NCI-H2029 (cell line): ENCODE results near the gene PRKG1.

ENCODE experiments used
- DNase-seq: peaks from one replicate; lab custom pipeline; 2025; lab: John Stamatoyannopoulos, UW

PRKG1 gene

GRCh38 chr10:52265131-52265926 lies 1191.0 kb downstream of the PRKG1 start:
- DNase-seq = no peak

GRCh38 chr10:52266858-52267257 lies 1192.6 kb downstream of the PRKG1 start:
- DNase-seq = no peak

DNA sequence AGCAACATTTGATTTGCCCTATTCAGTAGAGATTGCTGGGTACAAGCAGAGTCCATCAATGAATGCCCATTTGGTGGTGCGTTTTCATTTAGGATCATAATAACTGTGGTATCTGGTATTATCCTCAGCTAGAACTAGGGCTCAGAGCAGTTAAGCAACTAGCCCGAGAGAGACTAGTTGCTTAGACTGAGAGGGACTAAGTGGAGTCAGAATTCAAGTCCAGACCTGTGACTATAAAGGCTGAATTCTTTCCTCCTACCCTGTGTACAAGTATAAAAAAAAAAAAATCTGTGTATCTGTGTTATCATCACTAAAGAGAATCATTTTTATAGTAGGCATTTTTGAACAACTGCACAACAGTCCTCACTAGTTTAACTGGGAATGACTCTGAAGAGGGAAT lies 1194.5 kb downstream of the PRKG1 start:
- no peak for DNase-seq

- no peak for DNase-seq
These were observed 1194.9 kb downstream of the PRKG1 start for GRCh38 chr10:52269233-52269632.

DNA sequence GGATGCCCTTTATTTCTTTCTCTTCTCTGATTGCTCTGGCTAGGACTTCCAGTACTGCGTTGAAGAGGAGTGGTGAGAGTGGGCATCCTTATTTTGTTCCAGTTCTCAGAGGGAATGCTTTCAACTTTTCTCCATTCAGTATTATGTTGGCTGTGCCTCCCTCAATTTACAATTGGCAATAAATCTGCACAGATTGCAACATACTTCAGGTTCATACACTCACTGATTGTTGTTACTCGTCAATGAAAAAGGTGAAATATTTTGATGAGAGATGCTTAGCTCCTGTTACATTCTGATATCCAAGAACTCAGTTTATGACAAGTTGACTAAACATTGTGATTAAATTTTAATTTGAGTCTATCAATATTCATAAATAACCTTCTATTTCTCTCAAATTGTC lies 1201.9 kb downstream of the PRKG1 start:
- DNase-seq = no peak

DNA sequence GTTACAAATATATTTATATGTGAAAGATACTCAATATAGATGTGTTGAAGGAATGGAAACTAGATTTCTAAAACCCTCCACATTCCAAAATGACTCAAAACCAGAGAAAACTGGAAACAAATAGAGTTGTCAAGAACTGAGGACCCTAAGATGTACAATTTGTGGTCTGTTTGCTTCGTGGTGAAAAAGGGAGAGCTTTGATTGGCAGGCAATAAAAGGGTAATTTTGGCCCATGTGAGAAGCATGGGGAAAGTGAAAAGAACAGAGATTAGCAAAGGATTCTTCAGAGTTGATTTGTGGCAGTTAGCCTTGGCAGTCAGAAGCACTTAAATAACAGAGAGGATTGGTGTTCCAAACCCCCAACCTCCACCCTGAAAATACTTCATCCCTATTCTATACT lies 1202.7 kb downstream of the PRKG1 start:
- DNase-seq = no peak

DNA sequence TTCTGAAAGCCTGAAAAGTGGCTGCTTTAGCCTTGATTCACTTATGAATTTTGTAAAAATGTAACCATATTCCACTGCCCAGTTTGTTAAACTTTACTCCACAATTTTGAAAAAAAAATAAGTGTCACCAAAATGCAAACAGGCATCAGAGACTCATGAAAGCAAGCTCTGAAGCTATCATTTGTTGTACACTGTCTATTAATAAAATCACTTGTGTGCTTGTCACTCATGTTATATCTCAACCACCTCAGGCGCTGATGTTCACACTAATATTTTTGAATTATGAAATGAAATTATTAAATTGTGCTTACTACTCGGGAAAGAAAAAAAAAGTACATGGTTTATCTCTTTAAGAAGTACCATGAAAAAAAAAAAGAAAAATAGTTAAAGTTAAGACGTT lies 1205.3 kb downstream of the PRKG1 start:
- DNase-seq = no peak

DNA sequence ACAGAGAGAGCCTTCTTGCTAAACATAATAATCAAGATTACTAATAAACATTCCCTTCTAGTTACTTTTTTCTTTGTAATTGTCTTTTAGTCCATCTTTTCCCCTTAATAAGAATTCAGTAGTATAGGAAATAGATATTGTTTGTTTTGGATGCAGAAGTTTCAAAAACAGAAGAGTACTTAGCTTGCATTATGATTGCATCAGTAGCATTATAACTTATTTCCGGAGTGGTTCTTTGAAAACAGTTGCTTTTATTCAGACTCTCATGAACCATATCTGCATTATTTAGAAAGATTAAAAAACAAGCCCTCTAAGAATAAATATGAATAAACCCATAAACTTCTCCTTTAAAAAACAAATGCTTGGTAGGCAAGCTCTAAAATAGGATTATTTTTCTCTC lies 1205.8 kb downstream of the PRKG1 start:
- no peak for DNase-seq

DNA sequence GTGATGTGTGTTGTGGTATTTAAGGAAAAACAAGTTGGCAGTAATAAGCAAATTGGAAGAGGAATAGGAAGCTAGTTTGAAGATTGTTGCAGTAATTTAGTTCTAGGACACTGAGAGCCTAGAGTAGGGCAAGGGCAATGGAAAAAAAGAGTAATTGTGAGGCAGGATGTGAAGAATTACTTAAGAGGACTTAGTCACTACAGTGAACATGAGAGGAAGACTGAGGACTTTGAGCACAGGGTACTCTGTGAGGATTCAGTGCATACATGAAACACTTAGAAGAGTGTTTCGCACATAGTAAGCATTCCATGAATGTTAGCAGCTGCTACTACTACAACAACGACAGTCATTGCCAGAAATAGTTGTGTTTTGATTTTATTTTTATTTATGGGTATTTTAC lies 1208.9 kb downstream of the PRKG1 start:
- no peak for DNase-seq

GRCh38 chr10:52284416-52285013 lies 1210.2 kb downstream of the PRKG1 start:
- DNase-seq = no peak

DNA sequence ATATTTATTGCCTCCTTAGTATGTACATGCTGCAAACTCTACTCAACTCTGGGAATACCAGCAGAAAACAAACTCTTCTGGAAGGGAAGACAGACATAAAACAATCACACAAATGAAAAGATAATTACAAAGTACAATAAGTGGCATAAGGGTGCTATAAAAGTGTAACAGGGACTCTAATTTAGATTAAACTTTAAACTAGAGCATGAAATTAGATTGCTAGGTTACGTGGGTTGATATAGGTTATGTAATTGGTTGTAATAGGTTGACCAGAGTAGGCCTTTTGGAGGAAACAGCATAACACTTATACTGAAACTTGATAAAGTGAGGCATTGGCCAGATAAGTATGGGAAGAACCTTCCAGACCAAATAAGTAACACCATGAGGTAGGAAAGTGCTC lies 1213.6 kb downstream of the PRKG1 start:
- no peak for DNase-seq

DNA sequence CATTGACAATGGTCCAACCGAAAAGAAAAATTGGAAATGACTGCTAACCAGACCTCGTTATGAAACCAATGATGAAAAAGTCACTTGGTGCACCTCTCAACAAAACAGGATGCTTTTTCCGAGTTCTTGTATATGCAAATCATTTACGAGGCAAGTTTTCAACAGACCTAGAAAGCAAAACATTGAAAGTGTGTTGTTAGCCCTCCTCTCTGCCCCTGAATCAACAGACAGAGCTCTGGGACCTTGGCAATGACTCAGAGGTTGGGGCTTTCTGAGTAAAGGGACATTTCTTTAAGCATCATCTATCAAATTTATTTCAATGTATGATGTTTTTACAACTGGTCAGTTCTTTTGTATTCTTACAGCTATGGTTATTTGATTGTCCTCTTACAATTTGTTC lies 1223.5 kb downstream of the PRKG1 start:
- DNase-seq = no peak

DNA sequence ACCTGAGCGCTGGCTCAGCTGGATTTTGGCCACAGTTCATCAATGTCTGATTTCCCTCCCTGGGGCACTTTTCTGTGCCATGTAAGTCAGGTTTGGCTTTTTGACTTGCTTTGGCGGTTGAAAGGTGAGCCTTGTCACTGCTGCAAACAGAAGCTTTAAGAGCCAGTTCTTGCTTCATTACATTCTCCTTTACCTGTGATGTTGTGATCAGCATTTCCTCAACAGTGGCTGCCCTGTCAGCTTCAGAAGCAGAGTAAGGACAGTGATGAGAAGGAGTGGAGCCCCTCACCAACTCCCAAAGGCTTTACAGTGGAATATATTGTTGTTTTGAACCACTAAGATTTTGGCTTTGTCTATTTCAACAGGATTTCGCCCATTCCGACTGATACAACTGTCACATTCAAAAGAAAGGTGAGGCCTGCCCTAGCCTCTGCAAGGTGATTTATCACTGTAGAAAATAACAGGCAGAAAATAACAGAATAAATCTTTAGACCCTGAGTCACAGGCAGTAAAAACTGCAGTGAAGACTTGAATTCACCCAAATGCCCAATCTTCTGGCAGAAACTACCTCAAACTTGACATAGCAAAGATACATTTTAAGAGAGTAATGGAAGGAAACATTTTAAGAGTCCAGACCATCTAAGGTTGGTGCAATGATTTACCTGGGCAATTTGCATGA lies 1226.5 kb downstream of the PRKG1 start:
- DNase-seq = no peak

DNA sequence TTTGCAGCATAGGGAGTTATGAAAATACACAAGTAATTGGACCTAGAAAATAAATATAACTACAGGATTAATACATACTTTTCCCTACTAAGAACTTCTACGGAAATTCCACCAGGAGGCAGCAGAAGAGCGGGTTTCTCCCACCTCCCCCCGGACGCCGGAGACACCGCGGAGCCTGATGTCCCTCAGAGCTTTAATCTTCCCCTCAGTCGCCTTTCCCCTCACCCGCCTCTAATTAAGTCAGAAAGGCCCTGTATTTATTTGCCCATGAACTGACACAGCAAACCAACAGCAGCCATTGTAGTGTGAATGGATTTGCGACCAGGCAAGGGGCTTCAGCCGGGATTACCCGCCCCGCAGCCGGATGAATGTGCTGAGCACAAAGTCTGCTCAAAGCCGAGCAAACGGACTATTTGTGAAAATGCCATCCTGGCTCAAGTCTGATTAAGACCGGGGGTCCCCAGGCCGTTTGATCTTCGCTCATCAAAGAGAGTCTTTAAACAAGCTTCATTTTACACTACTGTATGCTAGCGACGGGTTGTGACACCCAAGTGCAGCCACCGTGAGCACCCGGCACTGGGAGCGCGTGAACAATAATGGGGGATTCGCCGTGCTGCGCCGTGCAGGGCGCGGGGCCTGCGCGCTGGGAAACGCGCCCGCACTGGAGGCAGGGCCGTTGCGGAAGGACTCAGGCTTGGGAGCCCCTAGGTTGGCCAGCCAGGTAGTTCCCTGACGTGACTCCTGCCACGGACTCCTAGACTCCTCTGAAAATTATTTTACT lies 1234.2 kb downstream of the PRKG1 start:
- no peak for DNase-seq

- no peak for DNase-seq
These were observed 1238.6 kb downstream of the PRKG1 start for GRCh38 chr10:52312942-52313255.

- DNase-seq = no peak
These were observed 1239.1 kb downstream of the PRKG1 start for GRCh38 chr10:52313256-52313932.

- DNase-seq = no peak
These were observed 1239.9 kb downstream of the PRKG1 start, which contains the start of gene DKK1 for GRCh38 chr10:52313933-52314821. Gene DKK1, plus strand, starts transcription at chr10:52314281. Its CDS starts 154 bp downstream, at chr10:52314435.

DNA sequence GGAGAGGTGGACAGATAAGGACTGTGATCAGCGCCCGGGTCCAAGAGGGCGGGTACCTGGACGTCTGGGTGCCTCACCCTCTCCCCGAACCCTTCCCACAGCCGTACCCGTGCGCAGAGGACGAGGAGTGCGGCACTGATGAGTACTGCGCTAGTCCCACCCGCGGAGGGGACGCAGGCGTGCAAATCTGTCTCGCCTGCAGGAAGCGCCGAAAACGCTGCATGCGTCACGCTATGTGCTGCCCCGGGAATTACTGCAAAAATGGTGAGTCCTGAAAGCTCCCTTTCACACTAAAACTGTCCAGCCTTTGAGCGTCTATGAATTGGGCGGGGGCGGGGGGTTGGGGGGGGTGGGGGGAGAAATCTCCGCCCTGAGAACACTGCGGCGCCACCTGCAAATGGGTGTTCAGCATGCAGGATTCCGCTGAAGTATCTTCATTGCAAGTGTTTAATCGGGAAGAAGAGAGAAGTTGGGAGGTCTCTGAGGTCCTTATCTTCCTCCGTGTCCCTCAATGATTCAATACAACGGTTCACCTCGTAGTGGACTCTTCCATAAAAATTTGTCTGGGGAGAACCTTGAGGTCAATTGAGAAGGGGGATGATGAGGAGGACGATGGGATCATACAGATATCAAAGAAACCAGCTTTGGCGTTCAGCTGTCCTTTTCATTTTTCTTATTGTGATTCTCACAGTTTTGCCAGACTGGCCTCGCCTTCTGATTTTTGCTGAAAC lies 1240.7 kb downstream of the PRKG1 start:
- no peak for DNase-seq

DNA sequence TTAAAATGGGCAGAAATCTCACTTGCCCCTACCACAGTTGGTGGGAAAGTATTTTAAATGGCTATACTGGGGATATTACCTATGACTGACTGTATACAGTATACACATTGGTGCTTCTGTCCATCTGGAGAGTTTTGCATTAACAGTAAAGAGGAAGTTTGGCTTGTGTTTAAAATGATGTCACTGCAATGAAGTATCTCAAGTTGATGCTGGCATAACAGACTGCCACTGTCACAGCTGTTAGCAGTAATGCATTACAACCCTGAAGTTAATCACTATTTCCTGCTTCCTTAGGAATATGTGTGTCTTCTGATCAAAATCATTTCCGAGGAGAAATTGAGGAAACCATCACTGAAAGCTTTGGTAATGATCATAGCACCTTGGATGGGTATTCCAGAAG lies 1241.7 kb downstream of the PRKG1 start:
- no peak for DNase-seq

DNA sequence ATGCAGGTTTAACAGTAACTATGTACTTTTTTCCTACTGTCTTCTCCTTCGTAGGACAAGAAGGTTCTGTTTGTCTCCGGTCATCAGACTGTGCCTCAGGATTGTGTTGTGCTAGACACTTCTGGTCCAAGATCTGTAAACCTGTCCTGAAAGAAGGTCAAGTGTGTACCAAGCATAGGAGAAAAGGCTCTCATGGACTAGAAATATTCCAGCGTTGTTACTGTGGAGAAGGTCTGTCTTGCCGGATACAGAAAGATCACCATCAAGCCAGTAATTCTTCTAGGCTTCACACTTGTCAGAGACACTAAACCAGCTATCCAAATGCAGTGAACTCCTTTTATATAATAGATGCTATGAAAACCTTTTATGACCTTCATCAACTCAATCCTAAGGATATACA lies 1242.2 kb downstream of the PRKG1 start:
- no peak for DNase-seq
